ENCODE measurements around the gene SERPINC1.

- TF ChIP-seq CTCF (IDR thresholded peaks at IDR 0.05) (no peak), EZH2 (IDR thresholded peaks at IDR 0.05) (no peak), EZH2phosphoT487 (IDR thresholded peaks at IDR 0.05) (no peak)
Measured at GRCh38 chr1:173867753-173868265, 49.3 kb downstream of the SERPINC1 start, which contains the start of gene GAS5.
